NT2/D1 (cell line): ENCODE data around the gene CALD1.

ENCODE experiments used
- DNase-seq: peaks from one replicate; pipeline ENCODE4 v3.0.0-alpha.2; 2011; ENCODE audit warnings: low read depth, low spot score
- H3K27me3 ChIP-seq: 2 replicates; pipeline ENCODE4 v1.6.0; 2011; ENCODE audit warnings: mild to moderate bottlenecking; ENCODE audit not compliant: insufficient read length, insufficient read depth
- H3K36me3 ChIP-seq: 2 replicates; pipeline ENCODE4 v1.6.1; 2011; ENCODE audit warnings: mild to moderate bottlenecking, low read length, mixed read lengths; ENCODE audit not compliant: insufficient read depth, insufficient read length
- H3K4me1 ChIP-seq: 2 replicates; pipeline ENCODE4 v1.5.1; 2011; ENCODE audit not compliant: insufficient read depth, insufficient read length
- H3K4me3 ChIP-seq: 2 replicates; pipeline ENCODE4 v1.5.1; 2011; ENCODE audit warnings: low read depth; ENCODE audit not compliant: insufficient read length
- H3K9ac ChIP-seq: 2 replicates; pipeline ENCODE4 v1.6.0; 2011; ENCODE audit warnings: low read depth; ENCODE audit not compliant: insufficient read length
- H3K9me3 ChIP-seq: 2 replicates; pipeline ENCODE4 v1.5.1; 2011; ENCODE audit warnings: mild to moderate bottlenecking, low read length; ENCODE audit not compliant: insufficient read depth
- SUZ12 ChIP-seq: IDR thresholded peaks from 2 replicates; pipeline ENCODE4 v1.6.1; 2011; ENCODE audit not compliant: insufficient read length, insufficient read depth; ENCODE audit errors: extremely low read depth
- YY1 ChIP-seq: IDR thresholded peaks from 2 replicates; pipeline ENCODE4 v1.6.1; 2011; ENCODE audit not compliant: insufficient read length, insufficient read depth
- ZNF274 ChIP-seq: IDR thresholded peaks from 2 replicates; pipeline ENCODE4 v1.6.1; 2011; ENCODE audit warnings: mild to moderate bottlenecking, low read depth, low read length

The CALD1 gene

DNA sequence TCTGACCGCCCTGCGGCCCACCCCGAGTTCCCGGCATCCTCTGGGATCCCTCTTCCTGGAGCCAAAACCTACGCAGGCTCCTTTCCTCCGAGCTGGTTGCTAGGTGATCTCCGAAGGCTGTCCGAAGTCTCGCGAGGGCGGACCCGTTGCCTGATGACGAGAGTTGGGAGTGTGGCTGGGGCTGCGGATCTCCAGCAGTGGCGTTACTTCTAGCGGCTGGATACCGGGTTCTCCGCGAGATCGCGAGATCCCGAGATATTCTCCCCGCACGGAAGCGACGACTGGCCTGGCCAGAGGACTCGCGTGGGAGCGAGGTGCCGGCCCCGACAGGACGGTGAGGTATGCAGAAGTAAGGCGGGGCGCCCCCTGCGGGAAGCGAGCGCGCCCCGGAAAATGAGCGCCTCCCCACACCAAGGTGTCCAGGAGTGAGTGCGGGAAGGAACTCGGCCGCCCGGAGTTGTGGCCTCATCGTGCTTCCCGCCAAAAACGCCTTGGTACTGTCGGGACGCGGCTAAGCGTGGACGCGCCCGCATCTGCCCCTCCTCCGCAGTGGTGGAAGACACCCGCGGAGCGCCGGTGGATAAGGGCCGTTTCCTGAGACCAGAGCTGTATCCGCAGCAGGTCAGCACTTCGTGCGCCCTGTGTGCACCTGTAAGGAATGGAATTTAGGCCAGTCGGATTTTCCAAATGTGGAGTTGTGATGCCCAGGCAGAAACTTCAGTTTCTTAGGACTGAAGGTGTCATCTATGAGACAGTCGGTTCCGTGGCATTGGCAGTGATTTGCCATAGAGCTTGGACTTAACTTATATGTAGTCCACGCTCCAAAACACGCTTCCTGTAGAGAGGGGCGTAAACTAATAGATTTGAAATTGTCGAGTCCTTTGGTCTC is 207.2 kb downstream of the CALD1 start, which contains the start of gene AGBL3:
Gene AGBL3, plus strand, starts transcription at position 146 of the 889 bp plus-strand sequence. CDS start 1,426 bp downstream, outside the sequence.
- Histone ChIP-seq H3K9me3 (no peaks in the 10 kb centered on the region), H3K4me3 (peak within 1 kb of the TSS; percentile 77), H3K4me1 (no peaks in the 10 kb centered on the region), H3K27me3 (no peaks in the 10 kb centered on the region), H3K9ac (peak within 1 kb of the TSS; percentile 77), H3K36me3 (peaks cover 8% of the 10 kb centered on the region)
- peak; percentile 92 for DNase-seq
- TF ChIP-seq SUZ12 = no peak
- TF ChIP-seq YY1 = no peak
- TF ChIP-seq ZNF274 = no peak

DNA sequence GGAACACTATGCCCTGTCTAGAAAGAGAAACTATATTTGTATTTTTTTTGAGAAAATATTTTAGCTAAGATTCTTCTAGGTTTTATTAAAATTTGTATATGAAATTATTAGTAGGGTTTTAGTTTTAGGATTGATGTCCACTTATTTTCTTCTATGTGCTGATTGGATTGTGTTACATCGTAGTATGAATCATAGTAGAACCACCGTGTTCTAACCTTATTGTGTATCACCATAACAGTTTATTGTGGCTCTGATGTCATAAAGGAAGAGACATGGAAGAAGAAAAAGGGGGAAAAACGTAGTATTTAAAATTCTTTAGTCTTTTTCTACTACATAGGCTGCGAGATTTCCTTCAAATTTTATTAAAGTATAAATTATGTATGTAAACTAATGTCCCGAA is 208.7 kb downstream of the CALD1 start:
- Histone ChIP-seq H3K9me3 (no peaks in the 10 kb centered on the region), H3K36me3 (peaks cover 8% of the 10 kb centered on the region), H3K27me3 (no peaks in the 10 kb centered on the region), H3K4me1 (no peaks in the 10 kb centered on the region), H3K4me3 (no peak overlapping the region), H3K9ac (no peak overlapping the region)
- no peak for DNase-seq
- TF ChIP-seq SUZ12 (no peak), YY1 (no peak), ZNF274 (no peak)

DNA sequence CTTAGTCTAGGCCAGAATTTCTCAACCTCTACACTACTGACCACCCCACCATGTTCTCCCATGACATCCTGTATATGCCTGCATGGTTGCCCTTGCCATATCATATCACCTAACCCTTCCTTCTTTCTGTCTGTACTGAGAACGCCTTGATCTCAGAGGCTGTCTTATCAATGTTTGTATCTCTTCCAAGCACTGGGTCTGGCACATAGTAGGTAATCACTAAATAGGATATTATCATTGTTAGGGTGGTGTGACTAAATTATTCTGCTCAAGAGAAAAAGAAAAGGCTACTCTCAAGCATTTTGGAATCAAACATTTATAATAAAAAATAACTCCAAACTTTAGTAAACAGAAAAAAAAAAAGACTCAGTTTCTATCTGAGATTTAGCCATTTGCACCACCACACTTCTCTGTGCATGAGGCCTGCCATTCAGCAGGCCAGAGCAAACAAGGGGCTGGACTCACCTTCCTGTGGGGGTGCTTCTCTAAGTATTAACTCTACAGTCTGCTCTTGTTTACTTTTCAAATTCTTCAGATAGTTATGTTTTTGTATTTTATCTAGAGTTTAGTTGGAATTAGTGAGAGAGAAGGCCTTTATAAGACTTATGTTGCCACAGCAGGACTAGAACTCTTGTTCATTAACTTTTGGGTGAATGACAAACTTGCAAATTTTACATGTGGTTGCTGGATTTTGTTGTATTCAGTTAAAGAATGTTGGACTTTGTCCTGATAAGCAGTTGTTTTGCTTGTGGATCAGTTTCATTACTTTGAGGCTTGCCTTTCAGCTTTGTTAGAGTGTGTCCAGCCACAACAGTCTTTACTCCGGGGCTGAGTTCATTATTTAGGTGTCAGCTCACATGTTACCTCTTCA is 212.3 kb downstream of the CALD1 start:
- no peaks in the 10 kb centered on the region for H3K4me1 ChIP-seq
- H3K4me3 ChIP-seq = no peak overlapping the region
- H3K27me3 ChIP-seq = no peaks in the 10 kb centered on the region
- H3K9ac ChIP-seq = no peak overlapping the region
- H3K9me3 ChIP-seq = no peaks in the 10 kb centered on the region
- H3K36me3 ChIP-seq = peaks cover 25% of the 10 kb centered on the region
- DNase-seq = no peak
- TF ChIP-seq SUZ12 (no peak), YY1 (no peak), ZNF274 (no peak)

DNA sequence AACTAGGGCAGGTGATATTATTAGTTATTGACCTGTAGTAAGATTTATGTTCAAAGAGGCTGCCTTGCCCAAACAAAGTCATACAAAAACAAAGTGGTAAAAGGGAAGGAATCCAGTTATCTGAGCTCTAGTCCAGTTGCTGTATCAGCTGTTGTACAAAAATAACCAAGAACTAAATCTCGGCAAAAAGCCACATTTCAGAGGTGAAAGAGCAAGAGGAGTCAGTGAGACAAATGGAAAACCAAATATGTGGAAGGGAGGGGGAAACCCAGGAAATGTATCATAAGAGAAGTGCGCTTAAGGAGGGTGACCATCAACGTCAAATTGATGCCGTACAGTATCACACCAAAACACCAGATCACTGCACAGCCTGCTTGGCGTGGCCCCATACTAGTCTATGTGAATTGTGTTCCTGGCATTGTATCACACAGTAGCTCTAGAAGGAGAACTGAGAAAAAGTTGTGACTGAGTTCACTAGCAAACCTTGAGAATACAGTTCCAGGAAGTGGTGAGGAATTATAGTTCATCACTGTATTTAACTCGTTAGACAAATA is 213.3 kb downstream of the CALD1 start:
- peaks cover 25% of the 10 kb centered on the region for H3K36me3 ChIP-seq
- H3K4me3 ChIP-seq = no peak overlapping the region
- H3K9me3 ChIP-seq = no peaks in the 10 kb centered on the region
- no peaks in the 10 kb centered on the region for H3K27me3 ChIP-seq
- TF ChIP-seq YY1 = no peak
- no peak for TF ChIP-seq ZNF274
- no peak for TF ChIP-seq SUZ12
- no peak overlapping the region for H3K9ac ChIP-seq
- no peaks in the 10 kb centered on the region for H3K4me1 ChIP-seq
- no peak for DNase-seq

DNA sequence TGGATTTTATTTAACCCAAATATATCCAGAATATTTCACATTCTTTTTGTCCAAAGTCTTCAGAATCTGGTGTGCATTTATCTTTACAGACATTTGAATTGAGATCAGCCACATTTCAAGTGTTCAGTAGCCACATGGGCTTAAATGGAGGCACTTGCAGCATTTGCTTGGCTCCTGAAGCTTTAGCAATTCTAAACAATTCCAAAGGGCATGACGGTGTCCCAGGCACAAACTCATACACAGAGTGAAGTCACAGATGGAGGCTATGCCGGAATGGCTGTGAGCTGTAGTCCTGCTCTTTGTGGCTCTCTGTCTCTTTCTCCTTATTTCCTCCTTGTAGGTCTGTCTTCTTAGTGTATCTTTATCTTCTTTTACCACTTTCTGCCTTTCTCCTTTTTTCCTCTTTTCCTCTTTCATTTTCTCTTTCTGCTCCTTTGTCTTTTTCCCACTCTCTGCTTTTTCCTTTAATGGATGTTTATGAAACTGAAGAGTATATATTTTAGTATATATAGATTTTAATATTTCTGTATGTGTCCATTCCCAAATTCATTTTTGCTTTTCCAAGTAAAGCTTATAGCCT is 214.5 kb downstream of the CALD1 start:
- Histone ChIP-seq H3K36me3 (peaks cover 22% of the 10 kb centered on the region), H3K4me1 (no peaks in the 10 kb centered on the region), H3K27me3 (no peaks in the 10 kb centered on the region), H3K9me3 (no peaks in the 10 kb centered on the region), H3K9ac (no peak overlapping the region), H3K4me3 (no peak overlapping the region)
- no peak for DNase-seq
- no peak for TF ChIP-seq ZNF274

DNA sequence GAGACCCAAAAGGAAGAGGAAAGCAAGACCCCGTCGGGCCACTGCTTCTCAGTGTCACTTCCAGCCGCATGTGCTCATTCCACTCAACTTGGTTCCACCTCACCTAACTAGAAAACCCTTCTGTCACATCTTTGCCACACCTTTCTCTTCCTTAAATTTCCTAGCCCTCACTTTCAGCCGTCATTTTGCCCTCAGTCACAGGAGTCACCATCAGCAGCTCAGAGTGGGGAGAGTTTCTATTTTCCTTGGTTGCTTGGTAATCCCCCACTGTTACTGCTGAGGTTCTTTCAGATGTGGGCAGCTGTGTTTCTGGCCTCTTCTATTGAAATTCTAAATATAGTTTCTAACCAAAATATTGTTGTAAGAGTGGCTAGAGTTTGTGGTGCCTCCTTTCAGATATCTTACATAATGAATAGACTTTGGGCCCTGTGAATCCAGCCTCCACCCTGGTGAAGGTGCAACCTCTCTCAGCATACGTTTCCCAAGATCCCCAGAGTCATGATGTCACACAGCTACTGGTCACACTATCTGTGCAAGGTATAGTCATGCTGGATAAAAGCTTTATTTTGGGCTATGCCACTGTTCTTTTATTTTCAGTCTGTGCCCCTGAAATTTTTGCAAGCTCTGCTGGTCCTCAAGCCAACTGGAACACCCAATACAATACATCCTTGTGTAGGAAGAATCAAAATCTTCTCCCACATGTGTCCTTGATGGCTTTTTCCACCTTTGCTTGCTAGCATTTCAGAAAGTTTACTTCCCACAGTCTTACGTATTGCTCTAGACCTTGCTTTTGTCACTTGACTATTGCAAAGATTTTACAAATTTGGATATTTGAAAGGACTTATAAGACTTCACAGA is 216.0 kb downstream of the CALD1 start:
- Histone ChIP-seq H3K27me3 (no peaks in the 10 kb centered on the region), H3K36me3 (peaks cover 17% of the 10 kb centered on the region), H3K9me3 (no peaks in the 10 kb centered on the region), H3K4me3 (no peak overlapping the region), H3K9ac (no peak overlapping the region), H3K4me1 (no peaks in the 10 kb centered on the region)
- TF ChIP-seq ZNF274 (no peak), SUZ12 (no peak), YY1 (no peak)
- no peak for DNase-seq
